ENCODE data around the gene ATF6B.

DNA sequence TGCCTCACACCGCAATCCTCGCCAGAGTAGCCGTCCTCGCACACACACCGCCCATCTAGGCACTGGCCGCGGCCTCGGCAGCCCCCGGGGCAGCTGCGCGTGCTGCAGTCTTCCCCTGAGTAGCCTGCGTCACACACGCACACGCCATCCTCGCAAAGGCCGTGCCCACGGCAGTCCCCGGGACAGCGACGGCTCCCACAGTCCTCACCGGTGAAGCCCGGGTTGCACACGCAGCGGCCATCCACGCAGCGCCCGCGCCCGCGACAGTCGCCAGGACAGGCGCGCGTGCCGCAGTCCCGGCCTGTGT is 32.0 kb downstream of the ATF6B start:
- TF ChIP-seq POLR2A (IDR thresholded peaks at IDR 0.05; ENCODE audit: low read depth, low read length) (no peak), POLR2AphosphoS5 (IDR thresholded peaks at IDR 0.05; ENCODE audit: low read depth, low read length) (no peak)

Data from GM12892 (cell line).